PC-9 (cell line): ENCODE measurements around the gene SLMAP. TPM values are rescaled to one million over a fixed set of nuclear protein-coding genes. Genes with fewer than 3 reads are reported as not detected.
A peak's percentile ranks its signal among the peaks of the same experiment; 100 is the strongest.

Source experiments
- BruUV-seq: library from RNA; stranded (reverse); fragments of 400-500 nt; replicated peaks from 2 replicates; lab custom pipeline; 2021; lab: Mats Ljungman, UMichigan
- CTCF ChIA-PET: fragments of 300-600 bp; sonication (Branson Sonifier 250); formaldehyde crosslinking; loops from one replicate; lab custom pipeline; 2022; ENCODE audit warnings: antibody characterized with exemption; lab: Charles Lee
- POLR2A ChIA-PET: fragments of 300-600 bp; sonication (Branson Sonifier 250); formaldehyde crosslinking; loops from one replicate; lab custom pipeline; 2022; ENCODE audit warnings: antibody characterized with exemption; ENCODE audit not compliant: unreplicated experiment; lab: Charles Lee
- DNase-seq, 2 experiments: peaks; one replicate each; pipeline versions ENCODE4 v3.0.0 to v3.0.0-alpha.2; 2015 to 2022; ENCODE audit warnings: mixed read lengths in 1 of 2
- H2AFZ ChIP-seq: fragments of 200-600 bp; sonication (generic); 2 replicates; pipeline ENCODE4 v1.8.1; 2017; ENCODE audit warnings: antibody characterized with exemption
- H3F3A ChIP-seq: fragments of 200-600 bp; sonication (generic); 2 replicates; pipeline ENCODE4 v1.8.1; 2017; ENCODE audit warnings: antibody characterized with exemption, mild to moderate bottlenecking, low read depth; ENCODE audit not compliant: insufficient read depth
- H3K27ac ChIP-seq: fragments of 200-600 bp; sonication (generic); 2 replicates; pipeline ENCODE4 v1.6.1; 2016; ENCODE audit warnings: mixed run types
- H3K27me3 ChIP-seq: fragments of 200-600 bp; sonication (generic); 2 replicates; pipeline ENCODE4 v1.6.1; 2016; ENCODE audit warnings: low read depth, mixed run types; ENCODE audit not compliant: insufficient read depth
- H3K36me3 ChIP-seq: fragments of 200-600 bp; sonication (generic); 2 replicates; pipeline ENCODE4 v1.6.1; 2016; ENCODE audit warnings: low read depth, mixed run types
- H3K4me1 ChIP-seq: fragments of 200-600 bp; sonication (generic); replicated peaks from 2 replicates; pipeline ENCODE4 v1.6.1; 2016; ENCODE audit warnings: mixed run types; ENCODE audit not compliant: insufficient read depth
- H3K4me2 ChIP-seq: fragments of 200-600 bp; sonication (generic); 2 replicates; pipeline ENCODE4 v1.6.1; 2017; ENCODE audit warnings: mixed run types
- H3K4me3 ChIP-seq: fragments of 200-600 bp; sonication (generic); 2 replicates; pipeline ENCODE4 v1.6.1; 2016; ENCODE audit warnings: mixed run types
- H3K79me2 ChIP-seq: fragments of 200-600 bp; sonication (generic); 2 replicates; pipeline ENCODE4 v1.6.1; 2017; ENCODE audit warnings: low read depth, mixed run types
- H3K9me2 ChIP-seq: fragments of 200-600 bp; sonication (generic); 2 replicates; pipeline ENCODE4 v1.8.1; 2017; ENCODE audit warnings: mild to moderate bottlenecking; ENCODE audit not compliant: insufficient read depth
- H3K9me3 ChIP-seq: fragments of 200-600 bp; sonication (generic); 2 replicates; pipeline ENCODE4 v1.8.1; 2016; ENCODE audit warnings: low read depth; ENCODE audit not compliant: insufficient read depth
- H4K20me1 ChIP-seq: fragments of 200-600 bp; sonication (generic); 2 replicates; pipeline ENCODE4 v1.8.1; 2017; ENCODE audit not compliant: insufficient read depth
- EZH2 ChIP-seq: fragments of 200-600 bp; sonication (generic); IDR thresholded peaks from 2 replicates; pipeline ENCODE4 v1.8.0; 2017; ENCODE audit warnings: antibody characterized with exemption, low read depth
- intact Hi-C: fragments of 100-400 bp; cut with micrococcal nuclease; formaldehyde crosslinking; loops from one replicate; pipeline ENCODE4 v1.10.0; 2022; ENCODE audit not compliant: unreplicated experiment
- total RNA-seq: library from RNA; stranded (reverse); gene quantifications from 2 replicates; pipeline ENCODE4 v1.2.3, GENCODE V29; 2021
- TF ChIP-seq, protein P1 (sequence below): fragments of 200-600 bp; sonication (generic); conservative IDR thresholded peaks from 2 replicates; pipeline ENCODE4 v1.6.1; 2017; ENCODE audit warnings: mixed run types, antibody characterized with exemption, mild to moderate bottlenecking, moderate library complexity

Gene SLMAP
- total RNA-seq, 1 experiment from 2014 or later = 119 TPM

DNA sequence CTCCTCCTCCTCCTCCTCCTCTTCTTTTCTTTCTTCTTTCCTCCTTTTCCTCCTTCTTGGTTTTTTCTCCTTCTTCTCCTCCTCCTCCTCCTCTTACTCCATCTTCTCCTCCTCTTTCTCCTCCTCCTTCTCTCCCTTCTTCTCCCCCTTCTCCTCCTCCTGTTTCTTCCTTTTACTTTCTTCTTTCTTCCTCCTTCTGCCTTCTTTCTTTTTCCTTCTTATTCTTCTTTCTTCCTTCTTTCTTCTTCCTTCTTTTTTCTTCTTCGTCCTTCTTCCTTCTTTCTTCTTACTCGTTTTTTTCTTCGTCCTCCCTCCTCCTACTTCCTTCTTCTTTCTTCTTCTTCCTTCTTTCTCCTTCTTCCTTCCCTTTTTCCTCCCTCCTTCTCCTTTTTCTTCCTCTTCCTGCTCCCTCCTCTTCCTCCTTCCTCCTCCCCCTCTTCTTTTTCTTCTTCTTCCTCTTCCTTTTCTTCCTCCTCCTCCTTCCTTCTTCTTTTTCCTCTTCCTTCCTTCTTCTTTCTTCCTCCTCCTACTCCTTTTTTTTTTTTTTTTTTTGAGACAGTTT is 92.1 kb downstream of the SLMAP start:
- H3K9me3 ChIP-seq = no peaks in the 10 kb centered on the region
- H4K20me1 ChIP-seq = no peaks in the 10 kb centered on the region; the same call in 1 of the 2 replicates
- POLR2A ChIA-PET = no interaction called here
- no peak for DNase-seq
- H3K79me2 ChIP-seq = no peaks in the 10 kb centered on the region; the same call in 1 of the 2 replicates
- no TSS peak for BruUV-seq
- no peak overlapping the region for H3K4me2 ChIP-seq
- H3K9me2 ChIP-seq = no peaks in the 10 kb centered on the region
- CTCF ChIA-PET = no interaction called here
- no peaks in the 10 kb centered on the region for H3K36me3 ChIP-seq
- H3F3A ChIP-seq = peaks cover 20% of the 10 kb centered on the region; the same call in 1 of the 2 replicates
- no peak overlapping the region for H3K27ac ChIP-seq
- no peak for TF ChIP-seq EZH2
- TF ChIP-seq, protein P1, sequence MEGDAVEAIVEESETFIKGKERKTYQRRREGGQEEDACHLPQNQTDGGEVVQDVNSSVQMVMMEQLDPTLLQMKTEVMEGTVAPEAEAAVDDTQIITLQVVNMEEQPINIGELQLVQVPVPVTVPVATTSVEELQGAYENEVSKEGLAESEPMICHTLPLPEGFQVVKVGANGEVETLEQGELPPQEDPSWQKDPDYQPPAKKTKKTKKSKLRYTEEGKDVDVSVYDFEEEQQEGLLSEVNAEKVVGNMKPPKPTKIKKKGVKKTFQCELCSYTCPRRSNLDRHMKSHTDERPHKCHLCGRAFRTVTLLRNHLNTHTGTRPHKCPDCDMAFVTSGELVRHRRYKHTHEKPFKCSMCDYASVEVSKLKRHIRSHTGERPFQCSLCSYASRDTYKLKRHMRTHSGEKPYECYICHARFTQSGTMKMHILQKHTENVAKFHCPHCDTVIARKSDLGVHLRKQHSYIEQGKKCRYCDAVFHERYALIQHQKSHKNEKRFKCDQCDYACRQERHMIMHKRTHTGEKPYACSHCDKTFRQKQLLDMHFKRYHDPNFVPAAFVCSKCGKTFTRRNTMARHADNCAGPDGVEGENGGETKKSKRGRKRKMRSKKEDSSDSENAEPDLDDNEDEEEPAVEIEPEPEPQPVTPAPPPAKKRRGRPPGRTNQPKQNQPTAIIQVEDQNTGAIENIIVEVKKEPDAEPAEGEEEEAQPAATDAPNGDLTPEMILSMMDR = no peak
- intact Hi-C loops = no loop called here
- no peak overlapping the region for H3K4me3 ChIP-seq
- no peaks in the 10 kb centered on the region for H3K27me3 ChIP-seq
- H2AFZ ChIP-seq = no peak overlapping the region
- no peaks in the 10 kb centered on the region for H3K4me1 ChIP-seq

DNA sequence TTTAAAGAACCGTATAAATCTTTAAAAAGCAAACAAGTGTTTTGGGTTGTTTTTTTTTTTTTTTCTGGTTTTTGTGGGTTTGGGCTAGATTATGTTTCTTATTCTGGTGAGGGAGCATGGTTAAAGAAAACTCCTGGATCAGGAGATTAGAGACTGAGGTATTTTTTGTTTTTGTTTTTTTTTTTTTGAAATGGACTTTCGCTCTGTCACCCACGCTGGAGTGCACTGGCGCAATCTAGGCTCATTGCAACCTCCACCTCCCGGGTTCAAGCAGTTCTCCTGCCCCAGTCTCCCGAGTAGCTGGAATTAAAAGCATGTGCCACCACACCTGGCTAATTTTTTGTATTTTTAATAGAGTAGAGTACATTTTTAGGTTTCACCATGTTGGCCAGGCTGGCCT is 95.2 kb downstream of the SLMAP start:
- H3K79me2 ChIP-seq = no peaks in the 10 kb centered on the region
- no peaks in the 10 kb centered on the region for H3K27me3 ChIP-seq
- H3K9me2 ChIP-seq = no peaks in the 10 kb centered on the region
- no peak overlapping the region for H3K4me2 ChIP-seq
- ChIA-PET POLR2A (interaction anchor here (0.8 kb wide), 1 partner anchor 623 kb away, joined by 19 read pairs; no protein-coding TSS in a partner anchor), CTCF (no interaction called here)
- intact Hi-C loops = loop anchor here (5.0 to 10.0 kb wide), 3 partner anchors 679 to 847 kb away; no protein-coding TSS in a partner anchor
- H2AFZ ChIP-seq = no peak overlapping the region
- H3K27ac ChIP-seq = no peak overlapping the region
- no peaks in the 10 kb centered on the region for H3K9me3 ChIP-seq
- DNase-seq = no peak
- BruUV-seq = no TSS peak
- H4K20me1 ChIP-seq = no peaks in the 10 kb centered on the region; the same call in 1 of the 2 replicates
- H3F3A ChIP-seq = peaks cover 20% of the 10 kb centered on the region; the same call in 1 of the 2 replicates
- H3K4me1 ChIP-seq = no peaks in the 10 kb centered on the region
- TF ChIP-seq, protein P1 = no peak
- TF ChIP-seq EZH2 = no peak
- H3K36me3 ChIP-seq = no peaks in the 10 kb centered on the region
- no peak overlapping the region for H3K4me3 ChIP-seq

DNA sequence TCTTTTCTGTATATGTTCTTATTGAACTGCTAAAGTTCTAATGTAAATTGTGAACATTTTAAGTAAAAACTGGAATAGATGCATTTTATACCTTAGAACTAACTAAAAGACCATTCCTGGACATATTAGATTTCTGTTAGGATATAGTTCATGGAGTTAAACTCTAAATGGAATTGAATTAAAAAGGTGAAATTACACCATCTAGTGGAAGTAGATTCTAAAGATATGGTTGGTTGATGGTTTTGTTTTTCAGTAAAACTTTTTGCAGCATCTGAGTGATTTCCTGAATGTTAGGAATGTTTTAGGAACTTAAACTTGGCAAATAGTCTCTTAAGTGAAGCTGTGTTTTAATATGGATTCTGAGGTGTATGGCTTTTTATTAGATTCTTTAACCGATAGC is 96.8 kb downstream of the SLMAP start:
- no peaks in the 10 kb centered on the region for H3K4me1 ChIP-seq
- no peak overlapping the region for H3K27ac ChIP-seq
- H3K9me2 ChIP-seq = no peaks in the 10 kb centered on the region
- no peaks in the 10 kb centered on the region for H3K9me3 ChIP-seq
- no peaks in the 10 kb centered on the region for H3K79me2 ChIP-seq
- ChIA-PET POLR2A (no interaction called here), CTCF (interaction anchor here (0.5 to 0.6 kb wide), 2 partner anchors 12 to 553 kb away, joined by 3 read pairs; no protein-coding TSS in a partner anchor)
- no peak overlapping the region for H3K4me3 ChIP-seq
- no peaks in the 10 kb centered on the region; the same call in 1 of the 2 replicates for H4K20me1 ChIP-seq
- no peak overlapping the region for H2AFZ ChIP-seq
- H3K4me2 ChIP-seq = no peak overlapping the region
- no peaks in the 10 kb centered on the region for H3K27me3 ChIP-seq
- intact Hi-C loops = loop anchor here (2.0 to 10.0 kb wide), 4 partner anchors 456 to 848 kb away; no protein-coding TSS in a partner anchor
- peaks cover 20% of the 10 kb centered on the region; the same call in 1 of the 2 replicates for H3F3A ChIP-seq
- no peak for DNase-seq
- peaks cover under 1% of the 10 kb centered on the region; the same call in 1 of the 2 replicates for H3K36me3 ChIP-seq
- no TSS peak for BruUV-seq
- TF ChIP-seq, protein P1 = peak; percentile 59
- no peak for TF ChIP-seq EZH2
